ENCODE results near the gene KCNJ15. TPM values are rescaled to one million over a fixed set of nuclear protein-coding genes. Genes with fewer than 3 reads are reported as not detected.

KCNJ15 gene
- total RNA-seq, 4 donors from 2014 or later, result 0.31 to 1.1 (median 0.81) TPM; not detected in 1

DNA sequence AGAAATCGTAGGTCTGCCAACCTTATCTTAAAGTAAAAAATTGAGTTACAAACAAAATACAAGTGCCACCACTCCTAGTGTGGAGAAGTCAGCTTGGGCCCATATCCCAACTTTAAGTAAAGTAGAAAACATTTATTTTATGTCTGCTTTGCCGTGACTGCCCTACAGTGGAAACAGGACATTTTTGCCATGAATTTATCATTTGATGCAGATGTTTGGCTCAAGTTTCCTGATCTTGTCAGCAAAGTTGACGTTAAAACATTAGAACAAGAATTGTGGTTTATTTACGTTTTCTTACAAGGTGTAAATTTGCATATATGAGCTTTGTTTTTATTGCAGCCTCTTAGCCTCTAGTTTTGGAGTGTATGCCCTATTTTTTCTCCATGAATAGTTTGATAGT lies 17.1 kb upstream of the KCNJ15 start:
- no peak overlapping the region for H3K4me3 ChIP-seq
- WGBS, 2 donors (ENCODE audit: low coverage in 1 of 2), result 82 to 85% methylated on average over 4 of the region's 4 CpGs
- H3K9me3 ChIP-seq, result no peaks in the 10 kb centered on the region
- no peaks in the 10 kb centered on the region for H3K27me3 ChIP-seq
- TF ChIP-seq EP300 (IDR thresholded peaks at IDR 0.05) (no peak), POLR2A (IDR thresholded peaks at IDR 0.05) (no peak), POLR2AphosphoS5 (IDR thresholded peaks at IDR 0.05) (no peak), CTCF (IDR thresholded peaks at IDR 0.05) (no peak)
- no peaks in the 10 kb centered on the region for H3K36me3 ChIP-seq
- H3K4me1 ChIP-seq, result no peaks in the 10 kb centered on the region
- no peak overlapping the region for H3K27ac ChIP-seq
- ATAC-seq, result no peak

DNA sequence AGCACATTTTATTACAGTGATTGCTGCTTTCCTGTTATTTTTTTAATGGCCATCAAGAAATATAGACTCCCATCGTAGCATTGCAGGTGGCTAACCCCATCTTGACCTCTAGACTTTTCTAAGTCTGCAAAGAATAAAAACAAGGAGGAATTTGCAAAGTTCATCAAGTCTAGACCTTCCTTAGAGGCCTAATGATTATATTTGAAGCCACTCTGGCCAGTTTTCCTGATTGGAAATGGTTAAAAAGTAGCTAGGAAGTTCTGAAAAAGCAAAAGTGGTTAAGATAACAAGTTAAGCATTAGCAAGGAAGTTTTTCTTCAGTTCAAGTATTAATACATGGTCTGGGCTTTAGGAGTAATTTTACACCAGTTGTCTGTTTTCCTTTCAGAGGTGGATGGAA lies 16.7 kb upstream of the KCNJ15 start:
- Histone ChIP-seq H3K36me3 (no peaks in the 10 kb centered on the region), H3K9me3 (no peaks in the 10 kb centered on the region), H3K27me3 (no peaks in the 10 kb centered on the region), H3K27ac (no peak overlapping the region), H3K4me1 (no peaks in the 10 kb centered on the region), H3K4me3 (no peak overlapping the region)
- WGBS, 2 donors (ENCODE audit: low coverage in 1 of 2), result 45 to 50% methylated on average over 1 of the region's 1 CpG
- ATAC-seq, result no peak
- TF ChIP-seq POLR2AphosphoS5 (IDR thresholded peaks at IDR 0.05), result no peak
- no peak for TF ChIP-seq CTCF (IDR thresholded peaks at IDR 0.05)
- TF ChIP-seq POLR2A (IDR thresholded peaks at IDR 0.05), result no peak
- no peak for TF ChIP-seq EP300 (IDR thresholded peaks at IDR 0.05)

DNA sequence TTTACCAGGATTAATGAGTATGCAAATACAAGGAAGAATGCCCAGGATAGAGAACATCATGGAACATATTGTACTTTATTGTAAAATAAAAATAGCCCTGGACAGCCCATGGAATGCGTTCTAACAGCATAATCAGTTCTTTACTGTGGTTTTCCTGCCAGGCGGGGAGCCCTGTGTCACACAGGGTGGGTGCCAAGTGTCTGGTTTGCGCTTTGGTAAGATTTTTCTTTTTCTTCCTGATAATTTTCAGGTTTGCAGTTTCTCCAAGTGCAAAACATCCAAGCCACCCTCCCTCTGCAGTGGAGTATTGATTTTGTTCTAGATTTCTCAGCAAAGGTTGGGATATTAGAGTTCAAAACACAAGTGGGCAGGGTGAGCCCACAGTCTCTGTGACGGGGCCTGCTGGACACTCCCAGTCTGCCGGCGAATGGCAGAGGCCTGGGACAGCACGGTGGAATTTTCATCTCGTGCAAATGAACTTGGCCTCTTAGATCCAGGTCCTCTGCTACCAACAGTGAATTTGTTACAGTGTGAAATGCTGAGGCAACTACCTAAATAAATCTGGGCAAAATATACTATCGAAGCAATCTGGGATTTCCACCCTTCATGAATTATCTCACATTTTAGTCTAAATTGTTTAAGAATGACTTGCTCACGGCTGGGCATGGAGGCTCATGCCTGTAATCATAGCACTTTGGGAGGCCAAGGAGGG lies 15.6 kb upstream of the KCNJ15 start:
- H3K27ac ChIP-seq, result no peak overlapping the region
- no peak overlapping the region for H3K4me3 ChIP-seq
- no peaks in the 10 kb centered on the region for H3K4me1 ChIP-seq
- 45 to 88% methylated on average over 6 to 8 of the region's 10 CpGs for WGBS, 2 donors (ENCODE audit: low coverage in 1 of 2)
- no peaks in the 10 kb centered on the region for H3K27me3 ChIP-seq
- no peaks in the 10 kb centered on the region for H3K36me3 ChIP-seq
- no peak for ATAC-seq
- H3K9me3 ChIP-seq, result no peaks in the 10 kb centered on the region
- TF ChIP-seq EP300 (IDR thresholded peaks at IDR 0.05) (no peak), CTCF (IDR thresholded peaks at IDR 0.05) (no peak), POLR2AphosphoS5 (IDR thresholded peaks at IDR 0.05) (no peak), POLR2A (IDR thresholded peaks at IDR 0.05) (no peak)

GRCh38 chr21:38242061-38242460 lies 14.7 kb upstream of the KCNJ15 start:
- Histone ChIP-seq H3K9me3 (no peaks in the 10 kb centered on the region), H3K36me3 (no peaks in the 10 kb centered on the region), H3K27me3 (no peaks in the 10 kb centered on the region), H3K27ac (no peak overlapping the region), H3K4me3 (no peak overlapping the region), H3K4me1 (no peaks in the 10 kb centered on the region)
- 59 to 65% methylated on average over 2 to 5 of the region's 5 CpGs for WGBS, 2 donors (ENCODE audit: low coverage in 1 of 2)
- TF ChIP-seq CTCF (IDR thresholded peaks at IDR 0.05) (no peak), EP300 (IDR thresholded peaks at IDR 0.05) (no peak), POLR2A (IDR thresholded peaks at IDR 0.05) (no peak), POLR2AphosphoS5 (IDR thresholded peaks at IDR 0.05) (no peak)
- ATAC-seq, result no peak

DNA sequence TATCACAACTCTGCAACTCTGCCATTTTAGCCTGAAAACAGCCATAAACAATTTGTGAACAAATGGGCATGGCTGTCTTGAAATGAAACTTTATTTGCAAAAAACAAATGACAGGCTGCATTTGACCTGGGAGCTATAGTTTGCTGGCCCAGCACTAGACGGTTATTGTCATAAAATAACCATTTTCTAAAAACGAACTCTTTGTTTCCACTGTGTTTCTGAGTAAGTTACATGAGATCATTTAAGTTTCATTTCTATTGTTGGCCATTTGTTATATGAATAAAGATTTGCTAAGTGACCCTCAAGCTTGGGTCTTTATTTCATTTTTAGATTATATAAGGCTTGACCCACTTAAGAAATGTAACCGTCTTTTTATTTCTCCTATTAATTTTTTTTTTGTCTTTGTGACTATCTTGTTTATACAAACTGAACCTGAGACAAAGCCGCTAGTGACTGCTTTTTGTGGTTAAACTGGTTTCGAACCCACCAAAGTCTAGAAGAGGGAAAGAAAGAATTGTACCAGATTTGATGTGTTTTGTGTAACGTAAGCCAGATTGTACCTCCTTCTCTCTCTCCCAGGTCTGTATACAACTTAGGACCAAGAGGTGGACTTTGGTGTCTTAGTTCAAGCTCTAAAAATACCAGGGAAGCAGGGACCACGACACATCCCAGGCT lies 12.9 kb upstream of the KCNJ15 start:
- TF ChIP-seq POLR2A (IDR thresholded peaks at IDR 0.05), result no peak
- TF ChIP-seq POLR2AphosphoS5 (IDR thresholded peaks at IDR 0.05), result no peak
- no peak for TF ChIP-seq EP300 (IDR thresholded peaks at IDR 0.05)
- TF ChIP-seq CTCF (IDR thresholded peaks at IDR 0.05), result no peak
- no peak for ATAC-seq
- Histone ChIP-seq H3K4me3 (no peak overlapping the region), H3K4me1 (no peaks in the 10 kb centered on the region), H3K27ac (no peak overlapping the region), H3K9me3 (no peaks in the 10 kb centered on the region), H3K27me3 (no peaks in the 10 kb centered on the region), H3K36me3 (no peaks in the 10 kb centered on the region)
- whole genome bisulfite sequencing, 2 donors (ENCODE audit: low coverage in 1 of 2), result 83 to 86% methylated on average over 4 to 7 of the region's 7 CpGs
